Epithelial cell of proximal tubule (primary cell): ENCODE data around the gene AQP2. TPM values are rescaled to one million over a fixed set of nuclear protein-coding genes. Genes with fewer than 3 reads are reported as not detected.

ENCODE experiments used
- DNase-seq: peaks from one replicate; pipeline ENCODE4 v3.0.0-alpha.2; 2011; ENCODE audit warnings: low read depth
- H3K4me3 ChIP-seq: 2 replicates; pipeline ENCODE4 v1.5.1; 2011; ENCODE audit warnings: low read depth, mild to moderate bottlenecking, low read length
- total RNA-seq: library from RNA; depleted of rRNA; stranded (reverse); fragments of >200 nt; gene quantifications from 2 replicates; pipeline ENCODE4 v1.2.3, GENCODE V29; 2015
- TF ChIP-seq, protein P1 (sequence below): conservative IDR thresholded peaks from 2 replicates; pipeline ENCODE4 v1.5.1; 2012; ENCODE audit warnings: low read depth, mild to moderate bottlenecking, low read length

Gene AQP2
- total RNA-seq, 1 donor from 2014 or later, result not detected

DNA sequence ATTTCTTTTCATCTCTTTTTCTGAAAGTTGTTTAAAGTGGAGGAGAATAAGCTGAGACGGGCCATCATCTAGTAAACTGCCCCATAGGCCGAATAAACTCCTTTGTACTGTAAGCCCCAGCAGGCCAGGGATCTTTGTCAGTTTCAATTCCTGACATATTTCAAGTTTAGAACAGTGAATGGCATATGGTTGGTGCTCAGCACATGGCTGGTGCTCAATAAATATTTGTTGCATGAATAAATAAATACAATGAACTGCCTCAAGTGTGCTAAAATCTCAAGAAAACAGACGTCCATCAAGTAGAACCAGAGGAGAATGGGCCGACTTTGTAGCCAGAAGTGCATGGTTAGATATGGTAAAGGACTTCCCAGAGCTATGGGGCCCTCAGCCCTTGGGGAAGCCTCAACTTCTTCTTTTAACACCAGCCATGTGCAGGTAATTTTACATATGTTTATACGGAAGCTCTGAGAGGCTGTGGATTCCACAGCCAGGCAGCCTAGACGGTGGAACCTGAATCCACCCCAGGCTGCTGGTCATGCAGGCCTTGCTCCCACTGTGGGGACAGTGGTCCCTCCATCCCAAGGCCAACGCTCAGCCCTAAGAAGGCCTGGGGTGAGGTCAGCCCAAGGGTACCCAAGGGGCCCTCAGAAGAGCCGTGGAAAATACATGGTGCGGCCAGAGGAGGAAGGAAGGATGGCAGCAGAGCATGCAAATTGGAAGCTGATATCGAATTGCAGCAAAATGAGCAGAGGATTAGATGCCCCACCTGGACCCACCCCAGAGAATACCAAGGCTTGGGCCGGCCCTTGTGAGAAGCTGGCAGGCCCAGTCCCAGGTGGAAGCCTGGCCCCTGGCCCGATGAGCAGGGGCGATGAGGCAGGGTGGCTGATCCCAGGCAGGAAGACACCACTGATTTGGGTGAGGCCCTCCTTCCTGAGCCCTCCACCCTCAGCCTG lies 8.7 kb upstream of the AQP2 start:
- no peak for DNase-seq
- H3K4me3 ChIP-seq, result no peak overlapping the region
- TF ChIP-seq, protein P1, sequence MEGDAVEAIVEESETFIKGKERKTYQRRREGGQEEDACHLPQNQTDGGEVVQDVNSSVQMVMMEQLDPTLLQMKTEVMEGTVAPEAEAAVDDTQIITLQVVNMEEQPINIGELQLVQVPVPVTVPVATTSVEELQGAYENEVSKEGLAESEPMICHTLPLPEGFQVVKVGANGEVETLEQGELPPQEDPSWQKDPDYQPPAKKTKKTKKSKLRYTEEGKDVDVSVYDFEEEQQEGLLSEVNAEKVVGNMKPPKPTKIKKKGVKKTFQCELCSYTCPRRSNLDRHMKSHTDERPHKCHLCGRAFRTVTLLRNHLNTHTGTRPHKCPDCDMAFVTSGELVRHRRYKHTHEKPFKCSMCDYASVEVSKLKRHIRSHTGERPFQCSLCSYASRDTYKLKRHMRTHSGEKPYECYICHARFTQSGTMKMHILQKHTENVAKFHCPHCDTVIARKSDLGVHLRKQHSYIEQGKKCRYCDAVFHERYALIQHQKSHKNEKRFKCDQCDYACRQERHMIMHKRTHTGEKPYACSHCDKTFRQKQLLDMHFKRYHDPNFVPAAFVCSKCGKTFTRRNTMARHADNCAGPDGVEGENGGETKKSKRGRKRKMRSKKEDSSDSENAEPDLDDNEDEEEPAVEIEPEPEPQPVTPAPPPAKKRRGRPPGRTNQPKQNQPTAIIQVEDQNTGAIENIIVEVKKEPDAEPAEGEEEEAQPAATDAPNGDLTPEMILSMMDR, result no peak

DNA sequence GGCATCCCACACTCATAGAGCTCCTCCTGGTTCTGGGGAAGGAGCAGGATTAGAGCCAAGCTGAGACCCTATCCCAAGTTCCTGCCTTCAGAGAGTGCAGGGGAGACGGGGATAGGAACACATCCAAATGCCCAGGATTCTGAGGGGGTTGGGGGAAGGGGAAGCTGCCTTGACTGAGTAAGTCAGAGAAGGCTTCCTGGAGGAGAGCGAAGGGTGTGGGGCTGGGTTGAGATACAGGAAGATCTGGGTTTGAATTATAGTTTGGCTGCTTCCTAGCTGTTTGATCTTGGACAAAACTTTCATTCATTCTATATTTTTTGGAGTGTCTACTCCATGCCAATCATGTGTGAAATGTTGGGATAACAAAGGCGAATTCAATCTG lies 8.0 kb upstream of the AQP2 start:
- H3K4me3 ChIP-seq, result no peak overlapping the region
- TF ChIP-seq, protein P1, result no peak
- DNase-seq, result no peak

DNA sequence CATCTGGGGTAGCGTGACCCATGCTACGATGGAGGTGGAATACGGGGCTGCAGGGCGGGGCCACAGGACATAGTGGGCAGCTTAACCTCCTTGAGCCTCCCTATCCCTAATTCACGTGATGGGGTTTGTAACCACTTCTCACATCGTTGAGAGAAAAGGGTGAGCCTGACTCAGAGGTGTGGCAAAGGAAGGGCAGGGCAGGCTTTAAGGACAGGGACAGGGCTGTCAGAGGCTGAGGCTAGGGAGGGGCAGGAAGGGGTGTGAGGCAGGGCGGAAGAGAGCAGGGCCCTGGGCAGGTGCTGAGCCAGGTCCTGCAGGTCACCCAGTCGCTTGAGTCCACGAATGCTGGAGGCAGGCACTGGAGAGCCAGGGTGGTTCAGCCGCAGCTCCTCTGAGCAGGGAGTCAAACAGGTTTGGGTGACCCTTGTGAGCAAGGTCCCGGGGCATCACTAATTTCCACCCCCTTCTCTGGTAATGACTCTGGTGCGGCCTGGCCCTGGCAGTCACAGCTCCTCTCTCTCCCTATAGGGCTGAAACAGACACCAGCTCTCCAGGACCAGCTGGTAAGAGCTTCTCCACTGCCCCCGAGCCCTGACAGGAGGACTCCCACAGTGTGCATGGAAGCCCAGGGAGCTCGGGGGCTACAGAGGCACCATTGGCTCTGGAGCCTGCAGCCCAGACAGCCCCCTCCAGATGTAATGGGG lies 7.5 kb upstream of the AQP2 start:
- TF ChIP-seq, protein P1, result no peak
- DNase-seq, result no peak

DNA sequence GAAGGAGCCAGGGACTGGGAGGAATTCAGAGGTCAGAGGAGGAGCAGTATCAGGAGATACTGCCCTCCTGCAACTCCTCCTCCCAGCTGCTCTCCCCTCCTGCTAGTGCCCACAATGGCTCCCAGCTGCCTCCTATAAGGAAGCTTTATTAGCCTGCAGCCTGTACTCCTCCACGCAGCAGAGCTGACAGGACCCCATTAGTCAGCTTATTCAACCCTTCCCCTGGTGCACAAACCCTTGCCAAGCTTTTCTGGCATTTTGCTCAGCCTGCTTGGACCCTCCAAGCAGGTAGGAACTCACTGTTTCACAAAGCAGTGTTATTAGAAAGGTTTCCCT lies 6.9 kb upstream of the AQP2 start:
- TF ChIP-seq, protein P1, result no peak
- DNase-seq, result no peak
- H3K4me3 ChIP-seq, result no peak overlapping the region

More for the DNA sequence above, 7.5 kb upstream of the AQP2 start:
- no peak overlapping the region for H3K4me3 ChIP-seq

DNA sequence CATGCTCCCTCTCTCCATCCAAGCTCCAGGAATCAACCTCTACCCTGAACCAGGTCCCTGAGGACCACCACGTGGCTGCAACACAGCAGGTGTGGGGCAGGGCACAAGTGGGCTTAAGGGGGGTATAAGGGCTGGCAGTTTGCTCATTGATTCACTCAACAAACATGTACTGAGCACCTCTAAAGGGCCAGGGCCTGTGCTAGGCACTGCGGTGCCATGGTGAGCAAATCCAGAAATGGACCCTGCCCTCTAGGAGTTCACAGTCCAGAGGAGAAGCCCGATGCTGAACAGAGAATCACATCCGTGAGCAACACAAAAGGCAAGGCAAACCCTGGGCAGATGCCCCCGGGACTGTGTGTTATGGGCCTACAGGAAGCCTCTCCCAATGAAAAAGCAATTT lies 6.5 kb upstream of the AQP2 start:
- no peak for DNase-seq
- TF ChIP-seq, protein P1, result no peak
- no peak overlapping the region for H3K4me3 ChIP-seq

DNA sequence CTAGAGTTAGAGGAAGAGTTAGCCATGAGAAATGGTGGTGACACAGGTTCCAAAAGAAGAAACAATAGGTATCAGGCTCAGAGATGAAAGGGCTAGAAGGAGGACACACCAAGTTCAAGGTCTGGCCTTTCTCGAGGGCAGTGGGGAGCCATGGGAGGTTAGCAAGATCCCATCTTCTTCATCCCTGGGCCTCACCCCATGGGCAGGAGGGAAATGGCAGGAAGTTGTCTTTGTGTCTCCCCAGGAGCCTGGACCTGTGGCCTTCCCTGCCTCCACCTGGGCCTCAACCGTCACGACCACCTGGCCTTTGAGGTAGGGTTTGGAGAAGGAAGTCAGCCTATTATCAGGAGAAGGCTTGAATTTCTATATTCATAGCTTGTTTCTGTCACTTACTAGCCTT lies 5.8 kb upstream of the AQP2 start:
- TF ChIP-seq, protein P1, result no peak
- no peak overlapping the region for H3K4me3 ChIP-seq
- DNase-seq, result no peak
